Vagina (tissue), 2 donors: Measurements from ENCODE around the gene SLC25A34. TPM values are rescaled to one million over a fixed set of nuclear protein-coding genes. Genes with fewer than 3 reads are reported as not detected.

ENCODE experiments used
- DNase-seq, 2 donors: peaks; one replicate each; pipeline ENCODE4 v3.0.0-alpha.2; 2017; ENCODE audit errors: extremely low spot score in 2 of 2
- H3K27ac ChIP-seq: fragments of 200-600 bp; sonication (generic); one replicate; pipeline ENCODE4 v1.5.1; 2019
- H3K27me3 ChIP-seq: fragments of 200-600 bp; sonication (generic); one replicate; pipeline ENCODE4 v1.5.1; 2019
- H3K36me3 ChIP-seq, 2 donors: fragments of 200-600 bp; sonication (generic); one replicate each; pipeline ENCODE4 v1.5.1; 2017 to 2019
- H3K4me1 ChIP-seq: fragments of 200-600 bp; sonication (generic); one replicate; pipeline ENCODE4 v1.5.1; 2019
- H3K4me3 ChIP-seq, 2 donors: fragments of 200-600 bp; sonication (generic); 1 replicate in 1 of 2; 2 replicates in 1 of 2; pipeline ENCODE4 v1.5.1; 2016 to 2019
- H3K9me3 ChIP-seq: fragments of 200-600 bp; sonication (generic); one replicate; pipeline ENCODE4 v1.5.1; 2019
- POLR2A ChIP-seq, 2 donors: fragments of 450-650 bp; IDR thresholded peaks; one replicate each; pipeline ENCODE4 v1.6.1; 2017; ENCODE audit warnings: antibody characterized with exemption in 2 of 2, mild to moderate bottlenecking in 2 of 2, moderate library complexity in 2 of 2
- POLR2AphosphoS5 ChIP-seq, 2 donors: sonication (generic); formaldehyde crosslinking; IDR thresholded peaks; one replicate each; pipeline ENCODE4 v1.9.0; 2017; ENCODE audit warnings: antibody characterized with exemption in 2 of 2, mild to moderate bottlenecking in 2 of 2, low read depth in 1 of 2; ENCODE audit not compliant: insufficient read depth in 1 of 2
- intact Hi-C: fragments of 100-400 bp; cut with DNase I; formaldehyde crosslinking; loops from one replicate; pipeline ENCODE4 v1.15.1; 2023
- total RNA-seq: library from RNA; depleted of rRNA; stranded (reverse); fragments of >200 nt; gene quantifications from one replicate; pipeline ENCODE4 v1.2.3, GENCODE V29; 2016
- TF ChIP-seq, protein P1 (sequence below), 3 experiments: fragments of 450-650 bp in 2 of 3; fragments of 200-600 bp in 1 of 3; sonication (generic) in 1 of 3; IDR thresholded peaks; one replicate each; pipeline ENCODE4 v1.5.1; 2017 to 2019; ENCODE audit warnings: antibody characterized with exemption in 3 of 3, mild to moderate bottlenecking in 2 of 3, moderate library complexity in 2 of 3

The SLC25A34 gene
- total RNA-seq, 1 donor from 2014 or later = 3.2 TPM

DNA sequence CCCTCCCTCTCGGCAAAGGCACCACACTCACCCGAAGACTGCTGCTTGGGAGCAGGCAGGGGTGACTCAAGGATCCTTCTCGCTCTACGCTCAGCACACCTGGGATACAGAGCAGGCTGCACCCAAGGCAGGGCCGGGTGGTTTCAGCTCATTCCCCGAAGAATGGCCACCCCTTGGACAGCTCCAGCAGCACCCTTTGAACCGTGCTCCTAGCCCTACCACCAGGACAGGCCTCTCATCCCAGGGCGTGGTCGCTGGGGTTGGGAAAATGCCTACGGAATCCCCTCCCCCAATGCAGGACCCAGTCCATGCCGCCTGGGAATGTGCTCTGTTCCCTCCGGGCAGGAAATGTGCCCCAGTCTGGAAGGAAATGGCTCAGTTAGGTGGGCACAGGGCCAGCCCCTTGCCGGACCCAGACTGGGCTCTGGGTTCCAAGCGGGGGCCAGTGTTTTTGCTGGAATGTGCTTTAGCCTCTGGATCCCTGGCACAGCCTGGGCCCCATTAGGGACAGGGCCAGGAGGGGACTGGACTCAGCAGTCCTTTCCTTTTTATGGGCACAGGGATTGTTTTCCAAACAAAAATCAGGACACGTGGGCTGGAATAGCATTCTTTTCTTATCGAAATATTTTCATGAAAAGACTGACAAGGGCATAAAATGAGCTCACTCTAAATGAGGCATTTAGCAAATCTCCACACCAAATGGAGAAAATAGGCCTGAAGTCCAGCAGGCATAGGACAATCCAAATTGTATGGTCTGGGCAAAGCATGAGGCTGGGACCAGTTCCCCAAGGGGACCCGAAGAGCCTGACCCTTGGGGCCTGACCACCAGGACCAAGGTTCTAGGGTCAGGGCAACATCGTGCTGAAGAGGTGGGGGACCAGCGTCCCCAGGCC is 13.6 kb downstream of the SLC25A34 start:
- Histone ChIP-seq H3K4me3 (no peak overlapping the region), H3K36me3 (no peaks in the 10 kb centered on the region), H3K27ac (no peak overlapping the region), H3K9me3 (no peaks in the 10 kb centered on the region), H3K27me3 (no peaks in the 10 kb centered on the region), H3K4me1 (peaks cover 10% of the 10 kb centered on the region)
- TF ChIP-seq, protein P1, sequence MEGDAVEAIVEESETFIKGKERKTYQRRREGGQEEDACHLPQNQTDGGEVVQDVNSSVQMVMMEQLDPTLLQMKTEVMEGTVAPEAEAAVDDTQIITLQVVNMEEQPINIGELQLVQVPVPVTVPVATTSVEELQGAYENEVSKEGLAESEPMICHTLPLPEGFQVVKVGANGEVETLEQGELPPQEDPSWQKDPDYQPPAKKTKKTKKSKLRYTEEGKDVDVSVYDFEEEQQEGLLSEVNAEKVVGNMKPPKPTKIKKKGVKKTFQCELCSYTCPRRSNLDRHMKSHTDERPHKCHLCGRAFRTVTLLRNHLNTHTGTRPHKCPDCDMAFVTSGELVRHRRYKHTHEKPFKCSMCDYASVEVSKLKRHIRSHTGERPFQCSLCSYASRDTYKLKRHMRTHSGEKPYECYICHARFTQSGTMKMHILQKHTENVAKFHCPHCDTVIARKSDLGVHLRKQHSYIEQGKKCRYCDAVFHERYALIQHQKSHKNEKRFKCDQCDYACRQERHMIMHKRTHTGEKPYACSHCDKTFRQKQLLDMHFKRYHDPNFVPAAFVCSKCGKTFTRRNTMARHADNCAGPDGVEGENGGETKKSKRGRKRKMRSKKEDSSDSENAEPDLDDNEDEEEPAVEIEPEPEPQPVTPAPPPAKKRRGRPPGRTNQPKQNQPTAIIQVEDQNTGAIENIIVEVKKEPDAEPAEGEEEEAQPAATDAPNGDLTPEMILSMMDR (IDR thresholded peaks at IDR 0.05) = no peak
- TF ChIP-seq POLR2AphosphoS5 (IDR thresholded peaks at IDR 0.05; ENCODE audit: insufficient read depth in 1 of 2, low read depth in 1 of 2) = no peak
- no peak for TF ChIP-seq POLR2A (IDR thresholded peaks at IDR 0.05)
- DNase-seq = no peak
- intact Hi-C loops = loop anchor here (10.0 kb wide), 1 partner anchor 155 kb away; no protein-coding TSS in a partner anchor

DNA sequence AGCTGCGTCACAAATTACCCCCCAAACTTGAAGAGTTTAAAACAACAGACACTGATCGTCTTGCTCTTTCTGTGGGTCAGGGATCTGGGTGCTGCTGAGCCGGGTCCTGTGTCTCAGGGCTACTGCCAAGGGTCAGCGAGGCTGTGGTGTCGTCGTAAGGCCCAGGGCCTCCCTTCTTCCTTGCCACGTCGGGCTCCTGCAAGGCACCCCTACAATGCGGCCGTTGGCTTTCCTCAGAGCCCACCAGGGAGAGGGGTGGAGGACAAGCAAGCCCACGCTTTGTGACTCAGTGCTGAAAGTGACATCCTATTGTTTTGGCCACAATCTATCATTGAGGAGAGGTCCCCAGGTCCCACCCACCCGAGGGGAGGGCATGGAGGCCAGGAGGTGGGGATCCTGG is 14.9 kb downstream of the SLC25A34 start:
- intact Hi-C loops = no loop called here
- no peaks in the 10 kb centered on the region for H3K27me3 ChIP-seq
- no peaks in the 10 kb centered on the region for H3K36me3 ChIP-seq
- no peak for TF ChIP-seq POLR2A (IDR thresholded peaks at IDR 0.05)
- no peak for DNase-seq
- H3K4me3 ChIP-seq = no peak overlapping the region
- H3K9me3 ChIP-seq = no peaks in the 10 kb centered on the region
- no peak overlapping the region for H3K27ac ChIP-seq
- H3K4me1 ChIP-seq = peaks cover 16% of the 10 kb centered on the region

DNA sequence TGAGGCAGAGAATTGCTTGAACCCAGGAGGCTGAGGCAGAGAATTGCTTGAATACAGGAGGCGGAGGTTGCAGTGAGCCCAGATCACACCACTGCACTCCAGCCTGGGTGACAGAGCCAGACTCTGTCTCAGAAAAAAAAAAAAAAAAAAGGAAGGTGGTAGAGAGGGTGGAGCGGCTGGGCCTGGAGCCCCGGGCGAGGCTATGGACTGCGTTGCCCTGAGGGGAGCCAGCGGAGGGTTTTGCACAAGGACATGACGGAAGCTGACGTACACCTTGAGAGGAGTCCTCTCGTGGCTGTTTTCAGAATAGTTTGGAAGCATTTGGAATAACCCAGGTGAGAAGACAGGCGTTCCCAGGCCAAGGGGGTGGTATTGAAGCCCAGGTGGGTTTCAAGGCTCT is 15.7 kb downstream of the SLC25A34 start:
- Histone ChIP-seq H3K36me3 (no peaks in the 10 kb centered on the region), H3K9me3 (no peaks in the 10 kb centered on the region), H3K27ac (no peak overlapping the region), H3K27me3 (no peaks in the 10 kb centered on the region), H3K4me3 (no peak overlapping the region), H3K4me1 (peaks cover 24% of the 10 kb centered on the region)
- TF ChIP-seq, protein P1 (IDR thresholded peaks at IDR 0.05) = no peak
- TF ChIP-seq POLR2AphosphoS5 (IDR thresholded peaks at IDR 0.05; ENCODE audit: insufficient read depth in 1 of 2, low read depth in 1 of 2) = no peak
- TF ChIP-seq POLR2A (IDR thresholded peaks at IDR 0.05) = no peak
- intact Hi-C loops = no loop called here
- DNase-seq = no peak

DNA sequence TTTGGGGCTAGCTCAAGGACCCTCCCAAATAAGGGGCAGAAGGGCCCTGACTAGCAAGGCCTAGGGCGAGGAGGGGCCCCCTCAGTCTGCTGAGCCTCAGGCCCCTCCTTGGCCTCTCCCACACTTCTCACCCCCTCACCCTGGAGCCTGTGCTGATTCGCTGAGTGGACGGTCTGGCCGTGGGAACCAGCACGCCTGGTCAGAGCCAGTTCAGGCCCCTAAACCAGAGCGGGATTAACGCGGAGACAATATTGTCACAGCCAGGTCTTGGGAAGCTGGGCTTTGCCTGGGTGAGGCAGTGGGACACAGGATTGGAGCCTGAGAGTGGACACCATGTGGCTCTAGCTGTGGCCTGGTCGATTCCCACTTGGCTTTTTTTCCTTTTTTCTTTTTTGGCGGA is 17.7 kb downstream of the SLC25A34 start:
- H3K9me3 ChIP-seq = no peaks in the 10 kb centered on the region
- intact Hi-C loops = no loop called here
- H3K4me3 ChIP-seq = no peak overlapping the region
- peaks cover 42% of the 10 kb centered on the region for H3K4me1 ChIP-seq
- no peak overlapping the region for H3K27ac ChIP-seq
- no peak for DNase-seq
- no peaks in the 10 kb centered on the region for H3K27me3 ChIP-seq
- TF ChIP-seq, protein P1 (IDR thresholded peaks at IDR 0.05) = no peak
- TF ChIP-seq POLR2A (IDR thresholded peaks at IDR 0.05) (no peak), POLR2AphosphoS5 (IDR thresholded peaks at IDR 0.05; ENCODE audit: insufficient read depth in 1 of 2, low read depth in 1 of 2) (no peak)
- no peaks in the 10 kb centered on the region for H3K36me3 ChIP-seq

DNA sequence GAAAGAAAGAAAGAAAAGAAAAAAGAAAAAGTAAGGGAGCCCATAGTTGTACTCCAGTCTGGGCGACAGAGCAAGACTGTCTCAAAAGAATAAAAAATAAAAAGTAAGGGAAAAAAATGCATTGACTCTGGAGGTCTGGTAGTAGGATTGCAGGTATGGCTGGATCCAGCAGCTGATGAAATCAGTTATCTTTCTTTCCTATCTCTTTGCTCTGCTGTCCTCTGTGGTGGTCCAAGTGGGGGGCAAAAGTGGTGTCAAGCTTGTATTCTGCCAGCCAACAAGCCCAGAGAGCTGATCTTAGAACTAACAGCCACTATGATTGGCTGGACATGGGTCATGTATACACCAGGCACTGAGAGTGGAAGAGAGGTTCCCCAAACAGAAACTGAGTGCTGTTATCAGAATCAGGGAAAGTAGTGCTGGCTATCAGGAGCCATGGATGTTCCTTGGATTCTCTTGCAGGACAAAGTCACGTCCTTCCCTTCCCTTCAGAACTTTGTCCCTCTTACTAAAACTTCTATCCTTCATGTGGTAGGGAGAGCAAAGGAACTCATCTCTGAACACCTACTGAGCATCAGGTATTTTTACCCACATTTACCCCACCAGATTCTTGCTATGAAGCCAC is 19.1 kb downstream of the SLC25A34 start:
- DNase-seq = no peak
- intact Hi-C loops = loop anchor here (5.0 kb wide), 1 partner anchor 53 kb away; no protein-coding TSS in a partner anchor
- Histone ChIP-seq H3K4me3 (no peak overlapping the region), H3K4me1 (peaks cover 47% of the 10 kb centered on the region), H3K27me3 (no peaks in the 10 kb centered on the region), H3K36me3 (no peaks in the 10 kb centered on the region), H3K27ac (no peak overlapping the region), H3K9me3 (no peaks in the 10 kb centered on the region)
- no peak for TF ChIP-seq POLR2AphosphoS5 (IDR thresholded peaks at IDR 0.05; ENCODE audit: insufficient read depth in 1 of 2, low read depth in 1 of 2)
- TF ChIP-seq POLR2A (IDR thresholded peaks at IDR 0.05) = no peak
- TF ChIP-seq, protein P1 (IDR thresholded peaks at IDR 0.05) = no peak
